Type B pancreatic cell (in vitro differentiated cells): ENCODE data around the gene COL23A1. TPM values are rescaled to one million over a fixed set of nuclear protein-coding genes. Genes with fewer than 3 reads are reported as not detected.

ENCODE experiments used
- DNase-seq: peaks from one replicate; pipeline ENCODE4 v3.0.0; 2021; ENCODE audit warnings: mixed read lengths; ENCODE audit not compliant: unreplicated experiment; ENCODE audit errors: extremely low spot score
- H3K27ac Mint-ChIP-seq: 2 replicates; pipeline ENCODE4 v1.8.0; 2021; ENCODE audit warnings: mild to moderate bottlenecking, mixed read lengths
- H3K27me3 Mint-ChIP-seq: 2 replicates; pipeline ENCODE4 v1.8.0; 2021; ENCODE audit warnings: mixed read lengths
- H3K36me3 Mint-ChIP-seq: 2 replicates; pipeline ENCODE4 v1.8.0; 2021; ENCODE audit warnings: mixed read lengths
- H3K4me1 Mint-ChIP-seq: one replicate; pipeline ENCODE4 v1.8.0; 2021; ENCODE audit warnings: mixed read lengths; ENCODE audit not compliant: unreplicated experiment
- H3K4me3 Mint-ChIP-seq: 2 replicates; pipeline ENCODE4 v1.8.0; 2021; ENCODE audit warnings: mild to moderate bottlenecking, mixed read lengths
- H3K9me3 Mint-ChIP-seq: 2 replicates; pipeline ENCODE4 v1.8.0; 2021; ENCODE audit warnings: mixed read lengths
- CTCF ChIP-seq: fragments of 200-600 bp; sonication (generic); conservative IDR thresholded peaks from 2 replicates; pipeline ENCODE4 v1.5.0; 2021; ENCODE audit warnings: antibody characterized with exemption, mild to moderate bottlenecking
- total RNA-seq: library from RNA; stranded (reverse); gene quantifications from 2 replicates; pipeline ENCODE4 v1.2.1, GENCODE V29; 2021; ENCODE audit warnings: low replicate concordance

Gene COL23A1
- total RNA-seq, 1 donor from 2014 or later: 15.5 TPM

GRCh38 chr5:178348356-178349074 lies 241.7 kb downstream of the COL23A1 start:
- peak overlapping the region; percentile 71 for H3K27ac Mint-ChIP-seq
- peaks cover 10% of the 10 kb centered on the region for H3K27me3 Mint-ChIP-seq
- peaks cover 58% of the 10 kb centered on the region for H3K4me1 Mint-ChIP-seq
- H3K36me3 Mint-ChIP-seq: no peaks in the 10 kb centered on the region
- no peak for DNase-seq
- no peaks in the 10 kb centered on the region for H3K9me3 Mint-ChIP-seq
- no peak for TF ChIP-seq CTCF
- H3K4me3 Mint-ChIP-seq: peak overlapping the region; percentile 78

GRCh38 chr5:178347956-178348355 lies 242.2 kb downstream of the COL23A1 start:
- H3K4me1 Mint-ChIP-seq: peaks cover 59% of the 10 kb centered on the region
- no peaks in the 10 kb centered on the region for H3K9me3 Mint-ChIP-seq
- no peak for TF ChIP-seq CTCF
- H3K36me3 Mint-ChIP-seq: no peaks in the 10 kb centered on the region
- DNase-seq: no peak
- H3K4me3 Mint-ChIP-seq: no peak overlapping the region
- H3K27me3 Mint-ChIP-seq: peaks cover 10% of the 10 kb centered on the region
- H3K27ac Mint-ChIP-seq: no peak overlapping the region

- Mint-ChIP-seq H3K4me1 (peaks cover 56% of the 10 kb centered on the region), H3K27me3 (peaks cover 7% of the 10 kb centered on the region), H3K36me3 (no peaks in the 10 kb centered on the region), H3K9me3 (no peaks in the 10 kb centered on the region), H3K27ac (no peak overlapping the region), H3K4me3 (peak overlapping the region; percentile 33)
- no peak for TF ChIP-seq CTCF
- no peak for DNase-seq
Measured at GRCh38 chr5:178346607-178347334, 243.4 kb downstream of the COL23A1 start.

- no peak for DNase-seq
- Mint-ChIP-seq H3K27me3 (peaks cover 10% of the 10 kb centered on the region), H3K27ac (no peak overlapping the region), H3K9me3 (no peaks in the 10 kb centered on the region), H3K4me3 (no peak overlapping the region), H3K36me3 (no peaks in the 10 kb centered on the region), H3K4me1 (peaks cover 30% of the 10 kb centered on the region)
- TF ChIP-seq CTCF: no peak
Measured at GRCh38 chr5:178343306-178343705, 246.9 kb downstream of the COL23A1 start.

GRCh38 chr5:178341851-178342140 lies 248.4 kb downstream of the COL23A1 start:
- Mint-ChIP-seq H3K36me3 (no peaks in the 10 kb centered on the region), H3K27me3 (peaks cover 10% of the 10 kb centered on the region), H3K4me3 (no peak overlapping the region), H3K4me1 (peaks cover 34% of the 10 kb centered on the region), H3K27ac (peak overlapping the region; percentile 5), H3K9me3 (no peaks in the 10 kb centered on the region)
- no peak for TF ChIP-seq CTCF
- no peak for DNase-seq
